GM08714 (cell line): ENCODE results near the gene TFR2.

ENCODE experiments used
- H3K4me3 ChIP-seq: fragments of 200-500 bp; sonication (Bioruptor generic); 2 replicates; pipeline ENCODE4 v1.5.1; 2014; ENCODE audit warnings: mild to moderate bottlenecking, low read length, inconsistent platforms
- ZNF274 ChIP-seq: IDR thresholded peaks from 2 replicates; pipeline ENCODE4 v1.6.1; 2012; ENCODE audit warnings: mild to moderate bottlenecking, low read depth, low read length

TFR2 gene

GRCh38 chr7:100620804-100621203 lies 20.5 kb downstream of the TFR2 start:
- H3K4me3 ChIP-seq = no peak overlapping the region
- TF ChIP-seq ZNF274 = no peak

- no peak overlapping the region for H3K4me3 ChIP-seq
- no peak for TF ChIP-seq ZNF274
Measured at GRCh38 chr7:100620239-100620638, 21.1 kb downstream of the TFR2 start.

GRCh38 chr7:100614308-100614861 lies 27.0 kb downstream of the TFR2 start:
- no peak for TF ChIP-seq ZNF274
- H3K4me3 ChIP-seq = no peak overlapping the region

- H3K4me3 ChIP-seq = no peak overlapping the region
- no peak for TF ChIP-seq ZNF274
Measured at GRCh38 chr7:100613412-100614175, 27.8 kb downstream of the TFR2 start.

- TF ChIP-seq ZNF274 = no peak
- peak overlapping the region; percentile 59; the same call in 1 of the 2 replicates for H3K4me3 ChIP-seq
Measured at GRCh38 chr7:100612730-100613390, 28.5 kb downstream of the TFR2 start.

- peak within 1 kb of the TSS; percentile 75 for H3K4me3 ChIP-seq
- no peak for TF ChIP-seq ZNF274
Measured at GRCh38 chr7:100611983-100612729, 29.2 kb downstream of the TFR2 start, which contains the start of gene MOSPD3. MOSPD3 (plus strand) TSS chr7:100612540; CDS start chr7:100612792, 252 bp downstream.

- TF ChIP-seq ZNF274 = no peak
- H3K4me3 ChIP-seq = no peak overlapping the region
Measured at GRCh38 chr7:100609958-100610357, 31.4 kb downstream of the TFR2 start.

- no peak overlapping the region for H3K4me3 ChIP-seq
- no peak for TF ChIP-seq ZNF274
Measured at GRCh38 chr7:100607111-100607510, 34.2 kb downstream of the TFR2 start.

GRCh38 chr7:100606313-100606712 lies 35.0 kb downstream of the TFR2 start:
- H3K4me3 ChIP-seq = no peak overlapping the region
- TF ChIP-seq ZNF274 = no peak

GRCh38 chr7:100604976-100605911 lies 36.1 kb downstream of the TFR2 start:
- no peak for TF ChIP-seq ZNF274

GRCh38 chr7:100604028-100604975 lies 37.0 kb downstream of the TFR2 start:
- TF ChIP-seq ZNF274 = no peak
- H3K4me3 ChIP-seq = peak overlapping the region; percentile 64; the same call in 1 of the 2 replicates

More at GRCh38 chr7:100604976-100605911, 36.1 kb downstream of the TFR2 start:
- H3K4me3 ChIP-seq = peak overlapping the region; percentile 64; the same call in 1 of the 2 replicates

GRCh38 chr7:100603726-100604027 lies 37.7 kb downstream of the TFR2 start:
- no peak for TF ChIP-seq ZNF274
- no peak overlapping the region; the same call in 1 of the 2 replicates for H3K4me3 ChIP-seq
